TTC549 (cell line): ENCODE measurements around the gene SND1.

ENCODE experiments used
- FAIRE-seq: peaks from 2 replicates; lab custom pipeline; 2012; peaks lifted over from hg19 to GRCh38; lab: Jason Lieb, UNC

The SND1 gene

GRCh38 chr7:127998671-127999070 lies 346.7 kb downstream of the SND1 start:
- FAIRE-seq: no peak

- no peak for FAIRE-seq
Measured at GRCh38 chr7:128000048-128000447, 348.1 kb downstream of the SND1 start.

- FAIRE-seq: no peak
Measured at GRCh38 chr7:128000854-128001265, 348.9 kb downstream of the SND1 start.

- FAIRE-seq: no peak
Measured at GRCh38 chr7:128003167-128003566, 351.2 kb downstream of the SND1 start.

GRCh38 chr7:128003787-128004186 lies 351.8 kb downstream of the SND1 start:
- FAIRE-seq: no peak

GRCh38 chr7:128004623-128005022 lies 352.6 kb downstream of the SND1 start:
- FAIRE-seq: no peak

- FAIRE-seq: no peak
Measured at GRCh38 chr7:128005117-128005516, 353.1 kb downstream of the SND1 start.

GRCh38 chr7:128005759-128006159 lies 353.8 kb downstream of the SND1 start:
- FAIRE-seq: no peak

- FAIRE-seq: no peak
Measured at GRCh38 chr7:128006550-128007302, 354.7 kb downstream of the SND1 start.

GRCh38 chr7:128007303-128007680 lies 355.3 kb downstream of the SND1 start:
- no peak for FAIRE-seq

- FAIRE-seq: no peak
Measured at GRCh38 chr7:128008141-128008540, 356.1 kb downstream of the SND1 start.

GRCh38 chr7:128008744-128009143 lies 356.8 kb downstream of the SND1 start:
- no peak for FAIRE-seq

- FAIRE-seq: no peak
Measured at GRCh38 chr7:128010391-128011127, 358.6 kb downstream of the SND1 start.

- FAIRE-seq: no peak
Measured at GRCh38 chr7:128011131-128011661, 359.2 kb downstream of the SND1 start.

- no peak for FAIRE-seq
Measured at GRCh38 chr7:128014811-128015210, 362.8 kb downstream of the SND1 start.

GRCh38 chr7:128017460-128017859 lies 365.5 kb downstream of the SND1 start:
- no peak for FAIRE-seq

GRCh38 chr7:128017862-128018845 lies 366.2 kb downstream of the SND1 start:
- FAIRE-seq: no peak

GRCh38 chr7:128019288-128019687 lies 367.3 kb downstream of the SND1 start:
- FAIRE-seq: no peak

- no peak for FAIRE-seq
Measured at GRCh38 chr7:128020159-128020558, 368.2 kb downstream of the SND1 start.

GRCh38 chr7:128021366-128021765 lies 369.4 kb downstream of the SND1 start:
- no peak for FAIRE-seq

- FAIRE-seq: no peak
Measured at GRCh38 chr7:128022631-128023532, 370.9 kb downstream of the SND1 start.
